CD14-positive monocyte (primary cell): Measurements from ENCODE around the gene AFF2. TPM values are rescaled to one million over a fixed set of nuclear protein-coding genes. Genes with fewer than 3 reads are reported as not detected.

ENCODE experiments used
- DNase-seq, 3 donors: peaks; one replicate each; pipeline ENCODE4 v3.0.0-alpha.2; 2011 to 2022
- H2AFZ ChIP-seq: 2 replicates; pipeline ENCODE4 v1.6.0; 2012; ENCODE audit warnings: mild to moderate bottlenecking, low read depth, low read length, inconsistent platforms; ENCODE audit not compliant: insufficient read depth, poor library complexity, severe bottlenecking
- H3K27ac ChIP-seq, 2 donors: 1 replicate in 1 of 2; 2 replicates in 1 of 2; pipeline ENCODE4 v1.5.1; 2012 to 2013; ENCODE audit warnings: low read length in 2 of 2, control low read depth in 1 of 2, inconsistent platforms in 1 of 2, low read depth in 1 of 2, mild to moderate bottlenecking in 1 of 2
- H3K27me3 ChIP-seq, 2 donors: one replicate each; pipeline versions ENCODE4 v1.6.0 to v1.6.1; 2011 to 2013; ENCODE audit warnings: low read length in 2 of 2; ENCODE audit not compliant: control insufficient read depth in 2 of 2, insufficient read depth in 2 of 2
- H3K36me3 ChIP-seq, 2 donors: replicated peaks in 1 of 2; 1 replicate in 1 of 2; 2 replicates in 1 of 2; pipeline versions ENCODE4 v1.5.1 to v1.6.1; 2012 to 2013; ENCODE audit warnings: low read length in 2 of 2, control low read depth in 1 of 2, inconsistent platforms in 1 of 2, mild to moderate bottlenecking in 1 of 2; ENCODE audit not compliant: insufficient read depth in 2 of 2, control insufficient read depth in 1 of 2
- H3K4me1 ChIP-seq, 2 donors: 1 replicate in 1 of 2; 2 replicates in 1 of 2; pipeline versions ENCODE4 v1.5.1 to v1.6.1; 2012 to 2013; ENCODE audit warnings: low read length in 2 of 2, control low read depth in 1 of 2, inconsistent platforms in 1 of 2, mild to moderate bottlenecking in 1 of 2, moderate library complexity in 1 of 2; ENCODE audit not compliant: insufficient read depth in 2 of 2, control insufficient read depth in 1 of 2
- H3K4me2 ChIP-seq: replicated peaks from 2 replicates; pipeline ENCODE3; 2012; ENCODE audit warnings: low read length, moderate library complexity, mild to moderate bottlenecking; ENCODE audit not compliant: poor library complexity, severe bottlenecking; ENCODE audit errors: extremely low read depth
- H3K4me3 ChIP-seq, 3 experiments: fragments of 200-600 bp in 1 of 3; sonication (generic) in 1 of 3; replicated peaks in 1 of 3; 1 replicate in 2 of 3; 2 replicates in 1 of 3; pipeline ENCODE4 v1.5.1; 2011 to 2013; ENCODE audit warnings: low read length in 3 of 3, mild to moderate bottlenecking in 3 of 3, control low read depth in 2 of 3, low read depth in 2 of 3, inconsistent platforms in 1 of 3, moderate library complexity in 1 of 3
- H3K79me2 ChIP-seq: 2 replicates; pipeline ENCODE4 v1.6.0; 2012; ENCODE audit warnings: mild to moderate bottlenecking, control low read depth, inconsistent platforms, low read length, moderate library complexity; ENCODE audit not compliant: insufficient read depth
- H3K9ac ChIP-seq: 2 replicates; pipeline ENCODE4 v1.6.0; 2017; ENCODE audit warnings: low read length, mild to moderate bottlenecking; ENCODE audit not compliant: insufficient read depth, poor library complexity, severe bottlenecking
- H3K9me3 ChIP-seq, 2 donors: replicated peaks in 1 of 2; 1 replicate in 1 of 2; 2 replicates in 1 of 2; pipeline versions ENCODE4 v1.5.1 to v1.6.1; 2012 to 2013; ENCODE audit warnings: low read length in 2 of 2, control low read depth in 1 of 2; ENCODE audit not compliant: control insufficient read depth in 1 of 2, insufficient read depth in 1 of 2
- H4K20me1 ChIP-seq: 2 replicates; pipeline ENCODE4 v1.6.0; 2012; ENCODE audit warnings: mild to moderate bottlenecking, low read length, control low read depth, moderate library complexity; ENCODE audit not compliant: insufficient read depth
- H3K27ac Mint-ChIP-seq, 7 donors: one replicate each; pipeline ENCODE4 v1.8.0; 2020; ENCODE audit warnings: mild to moderate bottlenecking in 7 of 7, mixed read lengths in 7 of 7, moderate library complexity in 6 of 7, inconsistent platforms in 2 of 7
- H3K27me3 Mint-ChIP-seq, 3 donors: one replicate each; pipeline ENCODE4 v1.8.0; 2021 to 2022; ENCODE audit warnings: low read depth in 3 of 3, mild to moderate bottlenecking in 3 of 3, mixed read lengths in 3 of 3, moderate library complexity in 3 of 3, inconsistent platforms in 1 of 3
- H3K36me3 Mint-ChIP-seq, 2 donors: one replicate each; pipeline ENCODE4 v1.8.0; 2020; ENCODE audit warnings: mixed read lengths in 2 of 2, inconsistent platforms in 1 of 2, mild to moderate bottlenecking in 1 of 2
- H3K4me1 Mint-ChIP-seq: one replicate; pipeline ENCODE4 v1.8.0; 2020; ENCODE audit warnings: mild to moderate bottlenecking, mixed read lengths
- H3K4me3 Mint-ChIP-seq, 2 donors: one replicate each; pipeline ENCODE4 v1.8.0; 2020; ENCODE audit warnings: mild to moderate bottlenecking in 2 of 2, mixed read lengths in 2 of 2, moderate library complexity in 1 of 2
- H3K9me3 Mint-ChIP-seq, 7 donors: one replicate each; pipeline ENCODE4 v1.8.0; 2020 to 2022; ENCODE audit warnings: mixed read lengths in 7 of 7, mild to moderate bottlenecking in 6 of 7, moderate library complexity in 6 of 7, inconsistent platforms in 2 of 7
- CTCF ChIP-seq: fragments of 200-600 bp; IDR thresholded peaks from one replicate; pipeline ENCODE4 v1.8.0; 2022; ENCODE audit warnings: antibody characterized with exemption, mild to moderate bottlenecking
- WGBS: methylation state at CpG from one replicate; pipeline ENCODE4 v1.1.5; 2013; ENCODE audit warnings: missing lambda C conversion rate; ENCODE audit not compliant: insufficient coverage; 5-methylcytosine and 5-hydroxymethylcytosine counted together
- intact Hi-C, 2 donors: fragments of 100-400 bp; cut with micrococcal nuclease; formaldehyde crosslinking; loops; one replicate each; pipeline versions ENCODE4 v1.15.0 to v1.15.1; 2023
- polyA plus RNA-seq, 3 donors: library from polyadenylated mRNA; depleted of rRNA in 1 of 3; unstranded in 2 of 3; stranded (reverse) in 1 of 3; fragments of 300-500 nt in 2 of 3; fragments of >200 nt in 1 of 3; fragmentation: Illumina TruSeq in 2 of 3; gene quantifications; 1 replicate in 2 of 3; 2 replicates in 1 of 3; pipeline ENCODE4 v1.2.3, GENCODE V29; 2012 to 2021

The AFF2 gene
- polyA plus RNA-seq, 3 donors: 0.07 to 1.1 (median 0.70) TPM

GRCh38 chrX:148872881-148873280, 372.5 kb downstream of the AFF2 start:
- H3K36me3 Mint-ChIP-seq: no peaks in the 10 kb centered on the region
- 100% methylated on average over 1 of the region's 4 CpGs for WGBS
- no peaks in the 10 kb centered on the region for H3K9me3 Mint-ChIP-seq
- no peaks in the 10 kb centered on the region for H3K79me2 ChIP-seq
- no peak overlapping the region for H3K4me2 ChIP-seq
- no peaks in the 10 kb centered on the region for H3K4me1 Mint-ChIP-seq
- H3K27me3 ChIP-seq: no peaks in the 10 kb centered on the region
- intact Hi-C loops: no loop called here
- DNase-seq: no peak
- H3K4me1 ChIP-seq: no peaks in the 10 kb centered on the region
- H3K9me3 ChIP-seq: no peaks in the 10 kb centered on the region
- H3K27ac ChIP-seq: no peak overlapping the region
- no peaks in the 10 kb centered on the region for H4K20me1 ChIP-seq
- no peak overlapping the region for H3K4me3 Mint-ChIP-seq
- H3K9ac ChIP-seq: no peak overlapping the region
- no peaks in the 10 kb centered on the region for H3K36me3 ChIP-seq
- no peak overlapping the region for H3K4me3 ChIP-seq
- peaks cover 0 to 3% (median 2%) of the 10 kb centered on the region in 3 donors for H3K27me3 Mint-ChIP-seq
- no peak overlapping the region for H3K27ac Mint-ChIP-seq
- TF ChIP-seq CTCF: no peak
- H2AFZ ChIP-seq: no peak overlapping the region

- Histone ChIP-seq H3K27me3 (no peaks in the 10 kb centered on the region), H4K20me1 (no peaks in the 10 kb centered on the region), H3K4me1 (no peaks in the 10 kb centered on the region), H3K27ac (no peak overlapping the region), H3K9ac (no peak overlapping the region), H3K4me2 (no peak overlapping the region), H3K79me2 (no peaks in the 10 kb centered on the region), H3K4me3 (no peak overlapping the region), H3K9me3 (no peaks in the 10 kb centered on the region), H3K36me3 (no peaks in the 10 kb centered on the region), H2AFZ (no peak overlapping the region)
- Mint-ChIP-seq H3K27ac (peak overlapping the region in 1 of 7 donors; percentile 60), H3K27me3 (peaks cover 0 to 3% (median 2%) of the 10 kb centered on the region in 3 donors), H3K36me3 (no peaks in the 10 kb centered on the region), H3K4me1 (no peaks in the 10 kb centered on the region), H3K9me3 (no peaks in the 10 kb centered on the region), H3K4me3 (no peak overlapping the region)
- no CpG with 5 or more reads among the region's 3 CpGs for WGBS
- no peak for TF ChIP-seq CTCF
- DNase-seq: no peak
- intact Hi-C loops: no loop called here
Observed at GRCh38 chrX:148874636-148875246, 374.3 kb downstream of the AFF2 start.
